Airway epithelial cell (primary cell): ENCODE data around the gene USP53. TPM values are rescaled to one million over a fixed set of nuclear protein-coding genes. Genes with fewer than 3 reads are reported as not detected.

Source experiments
- total RNA-seq: library from RNA; depleted of rRNA; stranded (reverse); fragments of >200 nt; gene quantifications from 2 replicates; pipeline ENCODE4 v1.2.3, GENCODE V29; 2015

Gene USP53
- total RNA-seq = 11.3 and 15.7 TPM in 2 replicates

DNA sequence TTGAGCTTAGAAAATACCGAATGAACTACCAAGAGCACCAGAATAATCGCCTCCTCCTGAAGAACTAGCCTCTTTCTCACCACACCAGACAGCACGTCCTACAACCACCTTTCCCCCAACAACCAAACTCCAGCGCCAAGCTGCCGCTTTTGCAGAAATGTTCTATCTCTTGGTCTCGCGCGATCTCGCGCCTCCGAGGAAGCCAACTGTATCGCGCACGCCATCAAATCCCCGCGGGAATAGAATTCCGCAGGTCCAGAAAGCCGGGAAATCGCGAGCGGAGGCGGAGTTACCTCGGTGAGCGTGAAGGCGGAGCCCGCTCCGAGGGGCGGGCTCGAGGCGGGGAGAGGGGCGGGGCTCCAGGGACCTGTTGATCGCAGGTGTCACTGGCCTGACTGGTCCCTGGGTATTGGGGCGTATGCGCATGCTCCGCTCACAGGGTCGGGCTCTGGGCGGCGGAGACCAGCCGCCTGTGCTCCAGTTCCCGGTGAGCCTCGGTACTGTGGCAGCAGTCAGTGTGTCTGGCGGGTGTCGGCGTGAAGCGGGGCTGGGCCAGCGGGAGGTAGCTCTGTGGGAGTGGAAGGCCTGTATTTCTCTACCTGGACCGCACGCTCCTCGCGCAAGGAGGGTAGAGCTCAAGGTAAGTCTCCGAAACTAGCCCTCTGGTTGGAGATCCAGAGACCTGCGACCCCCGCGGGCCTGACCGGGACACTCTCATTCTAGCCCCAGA, at the start of gene USP53:
Gene USP53, plus strand, starts transcription at position 480 of the 730 bp plus-strand sequence. CDS start 27,047 bp downstream, outside the sequence.

DNA sequence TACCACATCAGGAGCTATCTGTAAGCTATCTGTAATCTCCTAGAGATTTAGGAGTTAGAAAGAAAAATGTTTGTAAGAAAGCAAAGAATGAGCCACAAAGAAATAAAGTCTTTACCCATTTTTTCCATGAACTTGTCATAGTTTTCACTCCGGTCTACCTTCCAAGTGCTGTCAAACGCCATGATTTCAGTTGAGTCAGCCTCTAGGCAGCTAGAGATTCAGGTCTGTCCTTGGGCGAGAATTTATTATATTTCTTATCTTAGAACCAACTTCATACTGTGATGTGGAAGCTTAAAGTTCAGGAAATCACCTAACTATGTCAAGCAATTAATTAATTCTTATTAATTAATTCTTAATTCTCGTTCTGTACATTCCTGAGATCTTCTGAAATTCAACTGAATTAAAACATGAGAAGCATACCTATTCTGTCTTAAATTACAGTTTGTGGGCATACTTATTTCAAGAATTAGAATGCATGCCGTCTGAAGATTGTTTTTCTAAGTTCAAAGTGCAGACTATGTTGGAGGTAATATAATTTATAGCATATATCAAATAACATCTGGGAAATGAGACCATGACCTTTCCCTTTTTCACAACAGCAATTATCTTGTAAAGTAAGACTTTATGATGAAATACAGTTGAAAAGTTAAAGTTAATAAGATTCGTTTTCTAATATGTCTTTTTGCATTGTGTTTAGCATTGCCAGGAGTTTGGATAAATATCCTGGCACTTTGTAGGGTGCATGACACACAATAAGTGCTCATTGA, 109.6 kb downstream of the USP53 start, which contains the start of gene FABP2:
Gene FABP2, minus strand, starts transcription at position 218 of the 767 bp plus-strand sequence. Its CDS starts 36 bp downstream, at position 182.

Other genes starting within 250 kb of the USP53 start
- gene MYOZ2, start 76.9 kb upstream of the USP53 start, total RNA-seq = not detected in 2 replicates
- not detected in 2 replicates for gene FABP2, start 109.4 kb downstream of the USP53 start, total RNA-seq